ENCODE data around the gene TMEM98. TPM values are rescaled to one million over a fixed set of nuclear protein-coding genes. Genes with fewer than 3 reads are reported as not detected.

TMEM98 gene
- total RNA-seq, 6 donors from 2014 or later, result 35.6 to 101 (median 58.5) TPM

DNA sequence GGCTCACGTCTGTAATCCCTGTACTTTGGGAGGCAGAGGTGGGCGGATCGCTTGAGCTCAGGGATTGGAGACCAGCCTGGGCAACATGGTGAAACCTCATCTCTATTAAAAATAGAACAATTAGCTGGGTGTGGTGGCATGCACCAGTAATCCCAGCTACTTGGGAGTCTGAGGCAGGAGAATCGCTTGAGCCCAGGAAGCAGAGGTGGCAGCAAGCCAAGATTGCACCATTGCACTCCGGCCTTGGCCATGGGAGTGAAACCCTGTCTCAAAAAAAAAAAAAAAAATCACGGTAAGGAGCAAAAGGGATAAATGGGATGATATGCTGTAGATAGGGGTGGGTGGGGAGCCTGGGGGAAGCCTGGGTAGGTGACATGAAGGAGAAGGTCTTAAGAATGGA is 20.4 kb upstream of the TMEM98 start:
- TF ChIP-seq, protein P1, sequence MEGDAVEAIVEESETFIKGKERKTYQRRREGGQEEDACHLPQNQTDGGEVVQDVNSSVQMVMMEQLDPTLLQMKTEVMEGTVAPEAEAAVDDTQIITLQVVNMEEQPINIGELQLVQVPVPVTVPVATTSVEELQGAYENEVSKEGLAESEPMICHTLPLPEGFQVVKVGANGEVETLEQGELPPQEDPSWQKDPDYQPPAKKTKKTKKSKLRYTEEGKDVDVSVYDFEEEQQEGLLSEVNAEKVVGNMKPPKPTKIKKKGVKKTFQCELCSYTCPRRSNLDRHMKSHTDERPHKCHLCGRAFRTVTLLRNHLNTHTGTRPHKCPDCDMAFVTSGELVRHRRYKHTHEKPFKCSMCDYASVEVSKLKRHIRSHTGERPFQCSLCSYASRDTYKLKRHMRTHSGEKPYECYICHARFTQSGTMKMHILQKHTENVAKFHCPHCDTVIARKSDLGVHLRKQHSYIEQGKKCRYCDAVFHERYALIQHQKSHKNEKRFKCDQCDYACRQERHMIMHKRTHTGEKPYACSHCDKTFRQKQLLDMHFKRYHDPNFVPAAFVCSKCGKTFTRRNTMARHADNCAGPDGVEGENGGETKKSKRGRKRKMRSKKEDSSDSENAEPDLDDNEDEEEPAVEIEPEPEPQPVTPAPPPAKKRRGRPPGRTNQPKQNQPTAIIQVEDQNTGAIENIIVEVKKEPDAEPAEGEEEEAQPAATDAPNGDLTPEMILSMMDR (IDR thresholded peaks at IDR 0.05), result no peak
- TF ChIP-seq POLR2A (IDR thresholded peaks at IDR 0.05), result no peak
- TF ChIP-seq POLR2AphosphoS5 (IDR thresholded peaks at IDR 0.05), result no peak
- no peak for TF ChIP-seq EP300 (IDR thresholded peaks at IDR 0.05)
- H3K27me3 ChIP-seq, result no peaks in the 10 kb centered on the region
- DNase-seq (no peak), ATAC-seq (ENCODE audit: low FRiP score in 2 of 2) (no peak)
- peaks cover 0 to 17% (median 5%) of the 10 kb centered on the region in 4 donors for H3K4me1 ChIP-seq
- H3K4me3 ChIP-seq, result no peak overlapping the region
- H3K9me3 ChIP-seq, result no peaks in the 10 kb centered on the region
- no peak overlapping the region for H3K27ac ChIP-seq
- 66 to 80% methylated on average over 6 of the region's 6 CpGs for WGBS, 2 donors
- H3K36me3 ChIP-seq, result no peaks in the 10 kb centered on the region

GRCh38 chr17:32909787-32910369 is 18.1 kb upstream of the TMEM98 start:
- 23 to 37% methylated on average over 4 of the region's 4 CpGs for WGBS, 2 donors
- Histone ChIP-seq H3K27ac (no peak overlapping the region), H3K4me3 (no peak overlapping the region), H3K4me1 (peaks cover 0 to 21% (median 5%) of the 10 kb centered on the region in 4 donors), H3K27me3 (no peaks in the 10 kb centered on the region), H3K36me3 (no peaks in the 10 kb centered on the region), H3K9me3 (no peaks in the 10 kb centered on the region)
- TF ChIP-seq, protein P1 (IDR thresholded peaks at IDR 0.05), result peak; percentile 53 to 79 (median 72)
- no peak for TF ChIP-seq POLR2A (IDR thresholded peaks at IDR 0.05)
- TF ChIP-seq POLR2AphosphoS5 (IDR thresholded peaks at IDR 0.05), result no peak
- DNase-seq (peak in 1 of 2 donors; percentile 82), ATAC-seq (ENCODE audit: low FRiP score in 2 of 2) (peak; percentile 70 to 77)

DNA sequence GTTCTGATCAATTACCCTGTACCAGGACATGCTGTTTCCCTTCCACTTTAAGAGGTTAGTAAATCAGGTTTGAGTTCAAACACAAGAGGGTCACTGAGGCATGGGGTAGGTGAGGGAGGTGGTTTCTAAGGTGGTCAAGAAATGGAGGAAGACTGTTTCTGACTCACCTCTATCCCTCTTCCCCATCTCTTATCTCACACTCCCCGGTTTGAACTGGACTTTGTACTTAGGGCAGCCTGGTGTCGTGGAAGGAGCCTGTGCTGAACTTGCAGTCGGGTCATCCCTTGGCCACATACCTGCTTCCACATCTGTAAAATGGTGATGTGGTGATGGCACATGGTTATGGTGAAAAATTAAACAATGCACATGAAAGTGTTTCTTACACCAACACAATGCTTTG is 17.2 kb upstream of the TMEM98 start:
- TF ChIP-seq EP300 (IDR thresholded peaks at IDR 0.05) (no peak), POLR2AphosphoS5 (IDR thresholded peaks at IDR 0.05) (no peak), POLR2A (IDR thresholded peaks at IDR 0.05) (no peak)
- TF ChIP-seq, protein P1 (IDR thresholded peaks at IDR 0.05), result no peak
- H3K4me1 ChIP-seq, result peaks cover 0 to 21% (median 5%) of the 10 kb centered on the region in 4 donors
- ATAC-seq (ENCODE audit: low FRiP score in 2 of 2), result no peak
- H3K4me3 ChIP-seq, result no peak overlapping the region
- no peaks in the 10 kb centered on the region for H3K9me3 ChIP-seq
- H3K36me3 ChIP-seq, result no peaks in the 10 kb centered on the region
- 91 to 94% methylated on average over 3 of the region's 3 CpGs for WGBS, 2 donors
- DNase-seq, result no peak
- no peaks in the 10 kb centered on the region for H3K27me3 ChIP-seq
- no peak overlapping the region for H3K27ac ChIP-seq

DNA sequence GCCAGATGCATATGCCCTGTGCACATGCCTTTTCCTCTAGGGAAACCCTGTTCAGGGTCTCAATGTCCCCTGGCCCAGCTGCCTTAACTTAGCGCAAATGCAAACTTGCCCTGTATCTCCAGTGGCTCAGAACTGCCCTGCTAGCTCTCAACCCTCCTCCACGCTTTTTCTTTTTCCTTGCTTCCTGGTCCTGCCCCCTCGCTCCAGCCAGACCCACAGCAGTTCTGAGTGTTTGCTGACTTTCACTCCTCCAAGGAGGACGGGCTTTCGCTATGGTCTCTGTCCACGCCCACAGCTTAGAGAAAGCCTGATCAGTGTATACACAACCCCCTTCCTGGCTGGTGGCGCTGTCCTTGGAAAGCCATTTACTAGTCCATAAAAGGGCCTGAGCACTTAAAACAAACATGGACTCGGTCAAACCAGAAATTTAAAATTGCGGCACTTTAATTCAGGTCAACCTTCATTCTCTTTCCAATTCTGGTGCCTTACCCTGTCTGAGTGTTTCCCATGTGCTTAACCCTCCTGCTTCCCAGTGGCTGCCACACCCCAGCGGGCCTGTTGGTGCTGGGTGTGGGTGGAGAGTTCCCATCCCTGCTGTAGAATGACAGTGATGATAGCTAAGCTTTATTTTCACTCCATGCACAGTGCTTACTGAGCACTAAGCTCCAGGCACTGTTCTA is 15.6 kb upstream of the TMEM98 start:
- Histone ChIP-seq H3K27me3 (no peaks in the 10 kb centered on the region), H3K4me1 (peaks cover 0 to 21% (median 5%) of the 10 kb centered on the region in 4 donors), H3K36me3 (no peaks in the 10 kb centered on the region), H3K27ac (peak overlapping the region; percentile 13 to 63 (median 40)), H3K9me3 (no peaks in the 10 kb centered on the region), H3K4me3 (peak overlapping the region in 1 of 4 donors; percentile 18)
- ATAC-seq (ENCODE audit: low FRiP score in 2 of 2) (peak; percentile 92 to 94), DNase-seq (peak in 1 of 2 donors; percentile 92)
- TF ChIP-seq EP300 (IDR thresholded peaks at IDR 0.05), result no peak
- peak in 1 of 2 donors; percentile 45 for TF ChIP-seq POLR2AphosphoS5 (IDR thresholded peaks at IDR 0.05)
- TF ChIP-seq, protein P1 (IDR thresholded peaks at IDR 0.05), result no peak
- TF ChIP-seq POLR2A (IDR thresholded peaks at IDR 0.05), result peak in 1 of 4 donors; percentile 11
- WGBS, 2 donors, result 35 to 38% methylated on average over 10 of the region's 10 CpGs
